H9 (cell line): ENCODE measurements around the gene CYP39A1. TPM values are rescaled to one million over a fixed set of nuclear protein-coding genes. Genes with fewer than 3 reads are reported as not detected.

ENCODE experiments used
- DNase-seq: peaks from one replicate; pipeline ENCODE4 v3.0.0-alpha.2; 2017
- H2AFZ ChIP-seq: one replicate; pipeline ENCODE4 v1.6.1; 2013; ENCODE audit warnings: mild to moderate bottlenecking, low read length, control low read depth, moderate library complexity
- H2AK5ac ChIP-seq: 2 replicates; pipeline ENCODE4 v1.6.1; 2013; ENCODE audit warnings: low read length, control low read depth, mixed read lengths; ENCODE audit not compliant: insufficient read length
- H2BK120ac ChIP-seq: one replicate; pipeline ENCODE4 v1.6.1; 2013; ENCODE audit warnings: low read depth, mild to moderate bottlenecking, low read length, control low read depth, inconsistent platforms; ENCODE audit not compliant: poor library complexity, severe bottlenecking
- H2BK12ac ChIP-seq: 2 replicates; pipeline ENCODE4 v1.6.1; 2013; ENCODE audit warnings: low read length, control low read depth, mixed read lengths, low read depth; ENCODE audit not compliant: insufficient read length
- H2BK15ac ChIP-seq: 2 replicates; pipeline ENCODE4 v1.6.1; 2013; ENCODE audit warnings: low read depth, low read length, control low read depth
- H2BK20ac ChIP-seq: one replicate; pipeline ENCODE4 v1.6.1; 2013; ENCODE audit warnings: low read depth, mild to moderate bottlenecking, low read length, control low read depth, inconsistent platforms; ENCODE audit not compliant: poor library complexity, severe bottlenecking
- H2BK5ac ChIP-seq: 2 replicates; pipeline ENCODE4 v1.6.1; 2013; ENCODE audit warnings: low read length, control low read depth, mixed read lengths; ENCODE audit not compliant: insufficient read length
- H3K14ac ChIP-seq: 2 replicates; pipeline ENCODE4 v1.6.1; 2013; ENCODE audit warnings: low read length, control low read depth; ENCODE audit not compliant: insufficient read depth
- H3K18ac ChIP-seq: 2 replicates; pipeline ENCODE4 v1.6.1; 2013; ENCODE audit warnings: low read depth, mild to moderate bottlenecking, mixed read lengths, low read length, control low read depth; ENCODE audit not compliant: insufficient read length
- H3K23ac ChIP-seq: 2 replicates; pipeline ENCODE4 v1.6.1; 2013; ENCODE audit warnings: low read length, control low read depth, mixed read lengths, low read depth; ENCODE audit not compliant: insufficient read length
- H3K23me2 ChIP-seq: 2 replicates; pipeline ENCODE4 v1.6.1; 2013; ENCODE audit warnings: low read depth, mild to moderate bottlenecking, mixed read lengths, low read length, control low read depth; ENCODE audit not compliant: insufficient read length, poor library complexity, severe bottlenecking
- H3K27ac ChIP-seq: 2 replicates; pipeline ENCODE4 v1.5.1; 2013; ENCODE audit warnings: low read length, control low read depth, mixed read lengths, low read depth; ENCODE audit not compliant: insufficient read length
- H3K27me3 ChIP-seq: 2 replicates; pipeline ENCODE4 v1.6.1; 2013; ENCODE audit warnings: low read length, control low read depth, inconsistent platforms; ENCODE audit not compliant: insufficient read depth
- H3K4ac ChIP-seq: 2 replicates; pipeline ENCODE4 v1.6.1; 2013; ENCODE audit warnings: low read depth, mild to moderate bottlenecking, control low read depth, inconsistent platforms, low read length, moderate library complexity
- H3K4me1 ChIP-seq: 2 replicates; pipeline ENCODE4 v1.6.1; 2013; ENCODE audit warnings: low read length, control low read depth, inconsistent platforms; ENCODE audit not compliant: insufficient read depth
- H3K4me2 ChIP-seq: 2 replicates; pipeline ENCODE4 v1.6.1; 2013; ENCODE audit warnings: low read length, control low read depth, mixed read lengths; ENCODE audit not compliant: insufficient read length, insufficient read depth
- H3K56ac ChIP-seq: 2 replicates; pipeline ENCODE4 v1.6.1; 2013; ENCODE audit warnings: low read depth, mild to moderate bottlenecking, mixed read lengths, low read length, control low read depth; ENCODE audit not compliant: insufficient read length
- H3K79me1 ChIP-seq: 2 replicates; pipeline ENCODE4 v1.6.1; 2013; ENCODE audit warnings: low read depth, mild to moderate bottlenecking, moderate library complexity, low read length, control low read depth, inconsistent platforms; ENCODE audit not compliant: insufficient read depth, poor library complexity, severe bottlenecking
- H3K79me2 ChIP-seq: 2 replicates; pipeline ENCODE4 v1.6.1; 2013; ENCODE audit warnings: low read length, control low read depth, inconsistent platforms; ENCODE audit not compliant: insufficient read depth
- H3K9ac ChIP-seq: 2 replicates; pipeline ENCODE4 v1.6.1; 2013; ENCODE audit warnings: low read length, control low read depth, mixed read lengths; ENCODE audit not compliant: insufficient read length; ENCODE audit errors: extremely low read depth
- H3K9me3 ChIP-seq: one replicate; pipeline ENCODE4 v1.6.1; 2013; ENCODE audit warnings: low read depth, low read length, inconsistent platforms; ENCODE audit not compliant: control insufficient read depth
- H3T11ph ChIP-seq: one replicate; pipeline ENCODE4 v1.6.1; 2013; ENCODE audit warnings: mild to moderate bottlenecking, low read length, control low read depth, inconsistent platforms
- H4K20me1 ChIP-seq: one replicate; pipeline ENCODE4 v1.6.1; 2013; ENCODE audit not compliant: control insufficient read depth, insufficient read length, insufficient read depth
- H4K5ac ChIP-seq: 2 replicates; pipeline ENCODE4 v1.6.1; 2013; ENCODE audit warnings: low read depth, mild to moderate bottlenecking, mixed read lengths, low read length, control low read depth; ENCODE audit not compliant: insufficient read length
- H4K8ac ChIP-seq: replicated peaks from 2 replicates; pipeline ENCODE4 v1.6.1; 2013; ENCODE audit warnings: low read length, control low read depth, mixed read lengths, low read depth; ENCODE audit not compliant: insufficient read length
- H4K91ac ChIP-seq: 2 replicates; pipeline ENCODE4 v1.6.1; 2013; ENCODE audit warnings: low read depth, mild to moderate bottlenecking, moderate library complexity, mixed read lengths, low read length, control low read depth; ENCODE audit not compliant: insufficient read length
- H3K27ac Mint-ChIP-seq, 3 experiments: 2 replicates in 2 of 3; 3 replicates in 1 of 3; pipeline ENCODE4 v1.8.0; 2020 to 2021; ENCODE audit warnings: mixed read lengths in 3 of 3, mild to moderate bottlenecking in 1 of 3, moderate library complexity in 1 of 3
- H3K27me3 Mint-ChIP-seq: 2 replicates; pipeline ENCODE4 v1.8.0; 2021; ENCODE audit warnings: low read depth, mild to moderate bottlenecking, moderate library complexity, mixed read lengths
- H3K36me3 Mint-ChIP-seq, 3 experiments: 2 replicates in 2 of 3; 3 replicates in 1 of 3; pipeline ENCODE4 v1.8.0; 2020 to 2021; ENCODE audit warnings: low read depth in 3 of 3, mixed read lengths in 3 of 3; ENCODE audit not compliant: insufficient read depth in 1 of 3
- H3K4me1 Mint-ChIP-seq, 2 experiments: 2 replicates each; pipeline ENCODE4 v1.8.0; 2020; ENCODE audit warnings: mixed read lengths in 2 of 2
- H3K4me3 Mint-ChIP-seq, 2 experiments: 2 replicates in 1 of 2; 3 replicates in 1 of 2; pipeline ENCODE4 v1.8.0; 2020 to 2021; ENCODE audit warnings: mild to moderate bottlenecking in 2 of 2, mixed read lengths in 2 of 2, moderate library complexity in 1 of 2
- H3K9me3 Mint-ChIP-seq, 2 experiments: 2 replicates in 1 of 2; 3 replicates in 1 of 2; pipeline ENCODE4 v1.8.0; 2020; ENCODE audit warnings: mild to moderate bottlenecking in 2 of 2, mixed read lengths in 2 of 2, moderate library complexity in 1 of 2
- CTCF ChIP-seq: fragments of 200-600 bp; sonication (generic); conservative IDR thresholded peaks from 3 replicates; pipeline ENCODE4 v1.8.0; 2021; ENCODE audit warnings: antibody characterized with exemption, mild to moderate bottlenecking
- WGBS: extraction: QIAGEN DNeasy Blood & Tissue Kit; methylation state at CpG from one replicate; pipeline ENCODE4 v1.1.7; 2013; ENCODE audit warnings: missing lambda C conversion rate, low lambda C conversion rate, mixed read lengths; ENCODE audit not compliant: insufficient read length; ENCODE audit errors: extremely low coverage; 5-methylcytosine and 5-hydroxymethylcytosine counted together
- total RNA-seq: library from RNA; stranded (reverse); gene quantifications from 2 replicates; pipeline ENCODE4 v1.2.1, GENCODE V29; 2021

CYP39A1 gene
- total RNA-seq, 1 experiment from 2014 or later: 0.50 TPM

GRCh38 chr6:46637145-46637544 is 15.5 kb downstream of the CYP39A1 start:
- Histone ChIP-seq H3K4me2 (no peak overlapping the region), H4K20me1 (no peaks in the 10 kb centered on the region), H3K79me2 (no peaks in the 10 kb centered on the region), H3K9me3 (no peaks in the 10 kb centered on the region), H3T11ph (no peak overlapping the region), H2AFZ (no peak overlapping the region), H2BK120ac (no peak overlapping the region), H3K79me1 (no peaks in the 10 kb centered on the region), H3K18ac (no peak overlapping the region), H3K14ac (no peak overlapping the region), H2AK5ac (no peak overlapping the region), H4K5ac (no peak overlapping the region), H3K27ac (no peak overlapping the region), H3K4ac (no peak overlapping the region), H3K56ac (no peak overlapping the region), H2BK5ac (no peak overlapping the region), H3K23me2 (no peaks in the 10 kb centered on the region), H3K9ac (no peak overlapping the region), H2BK15ac (no peak overlapping the region), H2BK20ac (no peak overlapping the region), H4K8ac (no peak overlapping the region), H3K4me1 (no peaks in the 10 kb centered on the region), H3K27me3 (no peaks in the 10 kb centered on the region), H2BK12ac (no peak overlapping the region), H3K23ac (no peak overlapping the region), H4K91ac (no peak overlapping the region)
- WGBS: no CpG with 5 or more reads among the region's 5 CpGs
- H3K27ac Mint-ChIP-seq: no peak overlapping the region
- H3K4me1 Mint-ChIP-seq: peaks cover 8 to 9% of the 10 kb centered on the region in 2 experiments; a peak in 3 of 4 replicates
- no peak for TF ChIP-seq CTCF
- no peaks in the 10 kb centered on the region for H3K9me3 Mint-ChIP-seq
- no peak for DNase-seq
- H3K27me3 Mint-ChIP-seq: no peaks in the 10 kb centered on the region
- H3K4me3 Mint-ChIP-seq: no peak overlapping the region
- peaks cover 0 to 2% (median 0%) of the 10 kb centered on the region in 3 experiments; a peak in 2 of 7 replicates for H3K36me3 Mint-ChIP-seq
